ENCODE results near the gene THPO. TPM values are rescaled to one million over a fixed set of nuclear protein-coding genes. Genes with fewer than 3 reads are reported as not detected.
A peak's percentile ranks its signal among the peaks of the same experiment; 100 is the strongest.
"Not testable (repeated sequence)": the region's sequence is repeated elsewhere in the genome, so short reads cannot be mapped to it uniquely, and the experiment has no call there.

Gene THPO
- total RNA-seq, 1 donor from 2014 or later, result 0.11 TPM

DNA sequence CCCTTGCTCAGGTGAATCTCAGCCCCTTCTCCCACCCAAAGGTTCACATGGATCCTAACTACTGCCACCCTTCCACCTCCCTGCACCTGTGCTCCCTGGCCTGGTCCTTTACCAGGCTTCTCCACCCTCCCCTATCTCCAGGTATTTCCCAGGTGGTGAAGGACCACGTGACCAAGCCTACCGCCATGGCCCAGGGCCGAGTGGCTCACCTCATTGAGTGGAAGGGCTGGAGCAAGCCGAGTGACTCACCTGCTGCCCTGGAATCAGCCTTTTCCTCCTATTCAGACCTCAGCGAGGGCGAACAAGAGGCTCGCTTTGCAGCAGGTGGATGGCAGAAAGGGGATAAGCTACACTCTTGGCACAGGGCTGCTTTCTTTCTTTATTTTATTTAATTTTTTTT is 36.1 kb downstream of the THPO start:
- DNase-seq (no peak), ATAC-seq (ENCODE audit: poor library complexity) (no peak)
- intact Hi-C loops (cut with DNase I), result no loop called here

DNA sequence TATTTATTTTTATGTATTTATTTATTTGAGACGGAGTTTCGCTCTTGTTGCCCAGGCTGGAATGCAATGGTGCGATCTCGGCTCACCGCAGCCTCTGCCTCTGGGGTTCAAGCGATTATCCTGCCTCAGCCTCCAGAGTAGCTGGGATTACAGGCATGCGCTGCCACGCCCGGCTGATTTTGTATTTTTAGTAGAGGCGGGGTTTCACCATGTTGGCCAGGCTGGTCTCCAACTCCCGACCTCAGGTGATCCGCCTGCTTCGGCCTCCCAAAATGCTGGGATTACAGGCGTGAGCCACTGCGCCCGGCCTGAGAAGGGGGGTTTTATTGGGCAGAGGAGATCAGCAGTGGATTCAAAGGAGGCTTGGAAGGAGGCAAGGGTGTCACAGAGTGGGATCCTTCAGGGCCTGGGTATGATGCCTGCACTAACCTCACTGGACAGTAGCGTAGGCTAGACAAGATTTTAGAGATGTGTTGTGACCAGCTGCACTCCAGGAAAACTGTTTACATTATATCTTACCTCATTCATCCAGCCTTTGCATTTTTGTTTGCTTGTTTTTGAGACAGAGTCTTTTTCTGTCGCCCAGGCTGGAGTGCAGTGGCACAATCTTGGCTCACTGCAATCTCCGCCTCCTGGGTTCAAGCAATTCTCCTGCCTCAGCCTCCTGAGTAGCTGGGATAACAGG is 38.4 kb downstream of the THPO start:
- intact Hi-C loops (cut with DNase I); DNase-seq; ATAC-seq (ENCODE audit: poor library complexity): not testable (repeated sequence)

DNA sequence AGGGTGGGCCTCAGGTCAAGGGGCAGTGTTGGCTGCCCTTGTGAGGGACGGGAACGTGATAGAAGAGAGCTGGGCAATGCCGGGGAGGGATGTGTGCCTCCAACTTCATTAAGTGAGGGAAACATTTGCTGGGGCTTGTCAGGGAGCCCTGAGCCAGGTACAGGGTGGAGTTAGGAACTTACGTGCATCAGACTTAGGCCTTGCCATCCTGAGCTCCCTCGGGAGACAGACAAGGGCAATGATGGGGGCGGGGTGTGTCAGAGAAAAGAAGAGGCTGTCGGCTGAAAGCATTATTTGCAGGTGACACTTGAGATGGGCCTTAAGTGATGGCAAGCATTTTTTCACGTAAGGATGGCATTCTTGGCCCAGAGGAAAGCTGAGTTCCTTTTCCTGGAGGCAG is 39.0 kb downstream of the THPO start:
- intact Hi-C loops (cut with DNase I), result no loop called here
- no peak for DNase-seq
- ATAC-seq (ENCODE audit: poor library complexity), result no peak

DNA sequence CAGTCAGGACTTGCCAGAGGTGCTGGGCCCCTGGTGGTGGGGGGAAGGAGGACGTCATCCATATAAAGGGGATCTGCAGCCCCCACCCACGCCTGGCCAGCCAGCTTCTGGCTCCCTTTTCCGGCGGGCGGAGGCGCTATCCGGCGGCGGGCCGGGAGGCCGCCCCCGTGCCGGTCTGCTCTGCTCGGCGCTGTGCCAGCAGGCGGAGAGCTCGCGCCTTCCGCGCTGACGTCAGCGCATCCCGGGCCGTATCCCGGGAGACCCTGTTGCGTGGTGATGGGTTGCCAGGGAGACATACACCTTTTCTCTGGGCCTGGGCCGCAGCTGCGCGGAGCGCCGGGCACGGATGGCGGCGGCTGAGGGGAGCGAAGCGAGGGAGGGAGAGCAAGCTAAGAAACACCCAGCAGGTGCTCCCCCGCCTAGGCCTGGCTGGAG is 39.5 kb downstream of the THPO start:
- ATAC-seq (ENCODE audit: poor library complexity) (peak; percentile 25), DNase-seq (peak; percentile 88)
- intact Hi-C loops (cut with DNase I), result no loop called here

DNA sequence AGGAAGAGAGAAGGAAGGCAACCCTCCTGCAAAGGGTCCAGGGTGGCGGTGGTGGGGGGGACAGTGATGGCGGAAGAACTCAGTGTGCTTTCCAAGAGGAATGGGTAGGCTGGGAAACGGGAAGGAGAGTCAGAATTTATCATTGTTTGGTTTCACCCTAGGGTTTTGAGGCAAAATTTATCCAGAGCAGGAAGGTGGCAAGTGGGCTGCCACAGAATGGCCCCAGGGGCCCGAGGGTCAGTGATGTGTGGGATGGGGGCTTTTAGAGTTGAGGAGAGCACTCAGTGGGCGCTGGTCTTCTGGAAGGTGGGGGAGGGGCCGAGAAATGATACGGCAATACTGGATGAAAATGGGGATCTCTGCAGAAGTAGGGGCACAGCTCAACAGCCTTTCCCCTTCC is 40.0 kb downstream of the THPO start:
- ATAC-seq (ENCODE audit: poor library complexity), result no peak
- DNase-seq, result no peak
- intact Hi-C loops (cut with DNase I), result no loop called here

DNA sequence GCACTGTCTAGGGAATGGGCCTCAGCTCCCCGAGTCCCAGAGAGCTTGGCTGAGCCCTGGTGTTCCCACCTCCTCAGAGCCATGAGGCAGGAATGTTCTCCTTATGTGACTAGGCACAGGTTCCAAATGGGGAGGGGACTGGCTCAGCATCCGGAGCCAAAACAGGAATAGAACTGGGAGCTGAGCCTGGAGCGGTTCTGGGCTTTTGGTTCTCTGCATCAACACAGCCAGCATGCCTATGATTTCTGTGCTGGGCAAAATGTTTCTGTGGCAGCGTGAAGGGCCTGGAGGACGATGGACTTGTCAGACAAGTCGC is 40.6 kb downstream of the THPO start, which contains the start of gene FAM131A:
FAM131A (plus strand) TSS at position 202 of the 316 bp plus-strand sequence; CDS start at position 233, 31 bp downstream.
- intact Hi-C loops (cut with DNase I), result no loop called here

DNA sequence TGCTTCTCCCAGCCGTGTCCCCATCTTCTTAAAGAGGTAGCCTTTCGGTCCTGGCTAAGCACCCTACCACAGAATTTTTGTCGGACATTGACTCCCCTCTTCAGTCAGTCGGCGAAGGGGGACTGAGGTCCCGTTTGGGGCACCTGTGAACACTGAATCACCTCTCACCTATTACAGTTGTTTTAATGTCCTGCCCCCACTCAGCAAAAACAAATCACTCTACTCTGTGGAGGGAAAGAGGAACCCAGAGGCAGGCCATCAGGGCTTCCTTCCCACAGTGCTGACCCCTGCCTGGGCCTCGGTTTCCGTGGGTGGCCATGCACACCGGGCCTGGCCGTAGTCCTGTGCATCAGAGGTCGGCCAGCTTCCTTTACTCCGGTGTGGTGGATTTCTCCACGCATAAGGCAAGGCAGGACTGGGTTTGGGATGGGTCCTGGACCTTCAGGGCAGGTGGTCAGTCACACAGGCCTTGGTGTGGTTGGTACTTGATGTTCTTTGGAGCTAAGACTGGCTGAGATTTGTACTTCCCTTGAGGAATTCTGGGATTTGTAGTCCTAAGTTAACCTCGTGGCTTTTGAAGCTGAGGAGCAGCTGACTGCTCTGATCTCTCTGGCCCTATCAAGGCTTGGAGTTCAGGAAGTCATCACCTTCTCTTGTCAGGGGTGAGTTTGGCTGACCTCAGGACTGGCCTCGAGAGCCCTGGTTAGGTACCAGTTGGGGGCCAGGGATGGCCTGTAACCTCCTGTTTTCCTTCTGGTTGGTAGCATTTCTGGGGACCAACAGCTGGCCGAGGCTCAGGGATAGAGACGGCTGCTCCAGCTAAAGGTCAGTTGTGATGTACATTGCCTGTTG is 41.2 kb downstream of the THPO start:
- DNase-seq, result no peak
- intact Hi-C loops (cut with DNase I), result no loop called here

More for the DNA sequence above, 40.6 kb downstream of the THPO start, which contains the start of gene FAM131A:
- peak; percentile 55 for ATAC-seq (ENCODE audit: poor library complexity)
- DNase-seq, result peak; percentile 81

DNA sequence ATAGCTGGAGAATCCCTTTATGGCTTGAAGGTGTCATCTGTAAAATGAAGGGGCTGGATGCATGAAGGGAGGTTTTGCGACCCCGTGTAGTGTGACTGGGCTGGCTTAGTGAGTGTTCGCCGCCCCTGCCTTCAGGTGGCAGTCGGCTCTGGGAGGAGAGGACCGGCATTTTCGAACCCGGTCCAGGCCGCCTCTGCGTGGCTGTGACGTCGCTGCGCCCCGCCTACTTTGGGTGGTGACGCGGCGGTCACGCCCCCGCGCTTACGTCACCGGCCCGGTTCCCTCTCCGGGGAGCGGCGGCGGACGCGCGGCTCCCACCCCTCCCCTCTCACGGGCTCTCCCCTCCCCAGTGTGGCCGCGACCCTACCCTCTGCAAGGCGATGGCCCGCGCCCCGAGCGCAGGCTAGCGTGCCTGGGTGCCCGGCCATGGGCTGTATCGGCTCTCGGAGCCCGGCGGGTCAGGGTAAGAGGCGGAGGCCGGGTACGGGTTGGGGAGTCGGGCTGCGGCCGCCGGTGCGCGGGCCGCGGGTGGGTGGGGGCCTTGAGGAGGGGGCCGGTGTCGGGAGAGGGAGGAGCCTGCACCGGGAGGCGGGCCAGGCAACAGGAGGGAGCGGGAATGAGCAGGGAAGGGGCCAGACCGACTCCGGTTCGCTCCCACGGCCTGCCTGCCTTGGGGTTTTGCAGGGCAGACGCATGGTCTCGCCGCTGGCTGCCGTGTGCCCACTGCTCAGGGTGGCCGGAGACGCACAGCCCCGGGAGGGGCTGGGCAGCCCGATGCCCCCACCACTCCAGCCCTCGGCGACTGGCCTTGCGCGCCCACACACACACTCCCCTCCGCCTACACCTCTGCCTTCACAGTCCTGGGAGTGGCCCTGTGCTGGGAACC is 42.1 kb downstream of the THPO start:
- peak; percentile 94 for DNase-seq
- intact Hi-C loops (cut with DNase I), result no loop called here
- ATAC-seq (ENCODE audit: poor library complexity), result peak; percentile 78

More for the DNA sequence above, 41.2 kb downstream of the THPO start:
- peak; percentile 54 for ATAC-seq (ENCODE audit: poor library complexity)

DNA sequence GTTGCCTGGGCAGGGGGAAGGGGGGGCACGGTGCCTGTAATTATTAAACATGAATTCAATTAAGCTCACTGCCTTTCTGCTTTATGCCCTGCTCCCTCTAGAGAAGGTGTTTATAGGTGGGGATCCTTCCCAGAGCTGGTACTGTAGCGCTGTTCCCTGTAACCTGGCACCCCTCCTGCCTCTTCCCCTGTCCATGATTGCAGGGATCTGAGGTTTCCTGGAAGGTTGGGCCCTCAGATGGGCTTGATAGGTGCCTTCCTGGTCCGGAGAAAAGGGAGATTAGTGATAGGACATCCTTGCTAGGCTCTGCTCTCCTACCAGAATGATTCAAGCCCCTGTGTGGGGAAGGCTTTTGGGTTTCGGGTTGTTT is 42.7 kb downstream of the THPO start:
- ATAC-seq (ENCODE audit: poor library complexity), result no peak
- intact Hi-C loops (cut with DNase I), result no loop called here
- DNase-seq, result no peak

DNA sequence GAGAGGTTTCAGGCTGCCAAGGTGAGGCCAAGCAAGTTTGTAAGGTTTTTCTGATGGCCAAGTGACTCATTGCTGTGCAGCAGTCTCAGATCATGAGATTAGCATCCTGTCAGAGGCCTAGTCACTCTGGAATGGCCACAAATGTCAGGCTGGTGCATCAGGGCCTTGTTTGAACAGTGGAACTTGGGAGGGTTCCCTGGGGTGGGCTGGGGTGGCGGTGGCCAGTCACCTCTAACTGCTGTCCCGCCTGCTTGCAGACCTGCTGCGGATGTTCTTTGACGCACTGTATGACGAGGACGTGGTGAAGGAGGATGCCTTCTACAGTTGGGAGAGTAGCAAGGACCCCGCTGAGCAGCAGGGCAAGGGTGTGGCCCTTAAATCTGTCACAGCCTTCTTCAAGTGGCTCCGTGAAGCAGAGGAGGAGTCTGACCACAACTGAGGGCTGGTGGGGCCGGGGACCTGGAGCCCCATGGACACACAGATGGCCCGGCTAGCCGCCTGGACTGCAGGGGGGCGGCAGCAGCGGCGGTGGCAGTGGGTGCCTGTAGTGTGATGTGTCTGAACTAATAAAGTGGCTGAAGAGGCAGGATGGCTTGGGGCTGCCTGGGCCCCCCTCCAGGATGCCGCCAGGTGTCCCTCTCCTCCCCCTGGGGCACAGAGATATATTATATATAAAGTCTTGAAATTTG is 43.4 kb downstream of the THPO start:
- no peak for ATAC-seq (ENCODE audit: poor library complexity)
- DNase-seq, result no peak
- intact Hi-C loops (cut with DNase I), result no loop called here

DNA sequence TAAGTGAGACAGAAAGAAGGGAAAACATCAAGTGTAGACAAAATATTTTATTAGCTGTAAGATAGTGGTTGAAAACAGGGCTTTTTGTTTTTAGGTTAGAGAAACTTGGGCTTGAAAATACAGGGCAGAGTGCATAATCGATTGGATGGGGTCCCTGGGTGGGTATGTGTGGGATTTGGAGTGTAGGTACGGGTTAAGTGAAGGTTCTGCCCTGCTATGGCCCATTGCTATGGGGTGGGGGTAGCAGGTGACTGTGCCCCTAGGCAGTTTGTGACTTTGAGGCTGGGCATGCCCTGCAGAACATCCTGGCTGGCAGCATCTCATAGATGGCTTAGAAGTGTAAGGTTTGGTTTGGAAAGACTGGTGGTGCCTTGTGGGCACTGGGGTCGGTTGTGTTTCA is 44.3 kb downstream of the THPO start:
- no peak for DNase-seq
- intact Hi-C loops (cut with DNase I), result no loop called here

DNA sequence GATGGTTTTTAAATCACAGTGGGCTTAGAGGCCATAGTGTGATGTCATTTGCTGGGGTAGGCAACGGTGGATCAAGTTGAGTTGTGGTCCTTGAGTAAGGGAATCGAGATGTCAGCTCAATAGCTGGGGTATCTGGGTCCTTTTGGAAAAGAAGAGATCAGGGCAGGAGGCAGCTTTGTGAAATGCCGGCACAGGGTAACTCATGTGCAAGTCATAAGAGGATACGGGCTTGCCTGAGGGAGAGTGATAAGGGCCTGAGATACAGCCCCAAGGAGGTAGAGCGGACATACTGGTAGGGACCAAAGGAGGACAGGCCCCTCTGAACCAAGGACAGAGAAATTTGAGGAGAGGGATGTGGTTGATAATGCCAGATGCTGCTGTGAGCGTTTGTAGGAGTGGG is 44.8 kb downstream of the THPO start:
- ATAC-seq (ENCODE audit: poor library complexity), result no peak
- no peak for DNase-seq
- intact Hi-C loops (cut with DNase I), result no loop called here

More for the DNA sequence above, 44.3 kb downstream of the THPO start:
- ATAC-seq (ENCODE audit: poor library complexity), result no peak

DNA sequence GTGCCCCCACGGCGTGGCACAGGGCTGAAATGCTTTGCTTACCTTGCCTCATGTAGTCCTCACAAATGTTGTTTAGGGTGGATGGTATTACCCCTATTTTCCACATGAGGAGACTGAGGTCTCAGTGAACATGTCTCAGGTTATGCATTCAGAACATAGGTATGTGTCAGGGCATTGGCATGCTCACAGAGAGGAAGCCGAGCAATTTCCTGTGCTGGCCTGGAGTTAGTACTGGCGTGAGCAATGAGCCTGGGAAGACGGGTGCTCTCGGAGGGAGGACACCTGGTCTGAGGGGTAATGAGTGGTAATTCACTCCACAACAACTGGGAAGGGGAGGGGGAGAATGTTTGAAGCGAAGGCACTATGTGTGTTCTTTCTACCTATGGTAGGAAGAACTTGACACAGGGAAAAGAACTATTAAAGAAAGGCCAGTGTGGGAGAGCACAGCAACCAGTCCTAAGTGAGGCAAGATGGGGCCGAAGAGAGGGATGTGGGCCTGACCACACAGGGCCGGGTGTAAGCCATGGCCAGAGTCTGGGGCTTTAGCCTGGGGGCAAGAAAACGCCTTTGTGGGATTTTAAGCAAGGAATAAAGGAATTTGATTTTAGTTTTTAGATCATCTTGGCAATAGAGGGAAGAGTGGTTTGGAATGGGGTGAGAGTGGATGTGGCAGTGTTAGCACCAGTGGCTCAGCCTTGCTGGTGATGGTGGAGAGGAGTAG is 45.5 kb downstream of the THPO start:
- DNase-seq, result no peak
- intact Hi-C loops (cut with DNase I), result no loop called here

DNA sequence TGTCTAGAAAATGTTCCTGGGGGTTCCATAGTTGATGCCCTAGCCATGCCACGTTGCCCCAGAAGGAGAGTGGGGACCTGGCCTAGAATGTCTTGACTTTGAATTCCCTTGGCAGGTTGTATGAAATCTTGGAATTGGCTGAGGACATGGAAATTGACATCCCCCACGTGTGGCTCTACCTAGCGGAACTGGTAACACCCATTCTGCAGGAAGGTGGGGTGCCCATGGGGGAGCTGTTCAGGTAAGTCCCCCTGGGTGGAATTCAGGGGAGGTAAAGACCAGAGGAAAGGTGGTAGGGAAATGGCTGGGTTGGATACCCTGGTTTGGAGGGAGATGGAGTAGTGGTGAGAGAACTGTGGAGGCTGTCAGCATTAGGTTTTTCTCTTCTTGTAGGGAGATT is 49.5 kb downstream of the THPO start:
- no peak for ATAC-seq (ENCODE audit: poor library complexity)
- intact Hi-C loops (cut with DNase I), result no loop called here
- DNase-seq, result no peak

More for the DNA sequence above, 45.5 kb downstream of the THPO start:
- ATAC-seq (ENCODE audit: poor library complexity), result no peak

DNA sequence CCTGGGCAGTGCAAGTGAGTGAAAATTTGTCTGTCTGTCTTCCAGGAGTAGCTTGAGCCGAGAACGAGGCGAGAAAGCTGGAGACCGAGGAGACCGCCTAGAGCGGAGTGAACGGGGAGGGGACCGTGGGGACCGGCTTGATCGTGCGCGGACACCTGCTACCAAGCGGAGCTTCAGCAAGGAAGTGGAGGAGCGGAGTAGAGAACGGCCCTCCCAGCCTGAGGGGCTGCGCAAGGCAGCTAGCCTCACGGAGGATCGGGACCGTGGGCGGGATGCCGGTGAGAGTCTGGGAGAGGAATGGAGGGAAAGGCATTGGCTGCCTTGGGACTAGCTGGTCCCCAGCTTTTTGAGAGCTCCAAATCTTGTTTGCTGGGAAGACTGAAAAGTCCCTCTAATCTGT is 50.8 kb downstream of the THPO start:
- DNase-seq, result no peak
- intact Hi-C loops (cut with DNase I), result no loop called here
- no peak for ATAC-seq (ENCODE audit: poor library complexity)

DNA sequence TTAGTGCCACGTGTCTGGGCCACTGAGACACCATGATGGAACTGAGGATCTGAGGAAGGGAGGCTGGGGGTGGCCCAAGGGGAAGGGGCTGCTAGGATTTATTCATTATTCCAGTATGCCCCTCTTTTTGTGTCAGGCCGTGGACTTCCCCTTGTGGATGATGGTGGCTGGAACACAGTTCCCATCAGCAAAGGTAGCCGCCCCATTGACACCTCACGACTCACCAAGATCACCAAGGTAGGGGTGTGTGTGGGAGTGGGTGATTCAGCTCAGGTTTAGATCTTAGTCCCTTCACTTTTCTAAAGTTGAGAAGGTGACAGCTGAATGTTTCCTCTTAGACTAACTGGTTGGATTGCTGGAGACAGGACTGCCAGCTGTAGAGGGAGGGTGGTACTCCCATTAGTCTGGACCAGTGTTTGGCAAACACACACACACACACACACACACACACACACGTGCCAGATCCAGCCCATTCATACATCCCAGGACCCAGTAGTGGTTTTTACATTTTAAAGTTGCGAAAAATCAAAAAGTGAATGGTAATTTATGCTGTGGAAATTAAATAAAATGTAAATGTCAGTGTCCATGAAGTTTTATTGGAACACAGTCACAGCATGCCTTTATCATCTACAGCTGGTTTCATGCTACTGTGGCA is 52.2 kb downstream of the THPO start:
- intact Hi-C loops (cut with DNase I), result no loop called here
- no peak for DNase-seq
- ATAC-seq (ENCODE audit: poor library complexity), result no peak

DNA sequence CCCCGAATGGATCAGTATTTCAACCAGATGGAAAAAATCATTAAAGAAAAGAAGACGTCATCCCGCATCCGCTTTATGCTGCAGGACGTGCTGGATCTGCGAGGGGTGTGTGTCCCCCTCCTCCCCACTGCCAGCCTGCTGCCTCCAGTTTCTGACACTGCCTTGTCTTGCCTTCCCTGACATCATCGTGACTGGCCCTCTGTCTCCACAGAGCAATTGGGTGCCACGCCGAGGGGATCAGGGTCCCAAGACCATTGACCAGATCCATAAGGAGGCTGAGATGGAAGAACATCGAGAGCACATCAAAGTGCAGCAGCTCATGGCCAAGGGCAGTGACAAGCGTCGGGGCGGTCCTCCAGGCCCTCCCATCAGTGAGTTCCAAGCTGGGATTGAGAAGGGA is 52.7 kb downstream of the THPO start:
- ATAC-seq (ENCODE audit: poor library complexity), result no peak
- no peak for DNase-seq

DNA sequence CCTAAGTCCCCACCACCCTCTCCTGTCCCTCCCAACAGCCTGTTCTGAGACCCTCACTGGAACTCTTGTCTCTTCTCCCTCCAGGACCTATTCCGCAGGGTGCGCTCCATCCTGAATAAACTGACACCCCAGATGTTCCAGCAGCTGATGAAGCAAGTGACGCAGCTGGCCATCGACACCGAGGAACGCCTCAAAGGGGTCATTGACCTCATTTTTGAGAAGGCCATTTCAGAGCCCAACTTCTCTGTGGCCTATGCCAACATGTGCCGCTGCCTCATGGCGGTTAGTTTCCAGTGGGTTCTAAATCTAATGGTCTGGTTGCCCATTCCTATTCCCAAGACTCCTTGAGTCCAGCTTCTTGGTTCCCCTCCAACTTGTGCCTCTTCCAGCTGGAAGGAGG is 54.3 kb downstream of the THPO start:
- DNase-seq (peak; percentile 54), ATAC-seq (ENCODE audit: poor library complexity) (no peak)
- intact Hi-C loops (cut with DNase I), result no loop called here

More for the DNA sequence above, 52.7 kb downstream of the THPO start:
- intact Hi-C loops (cut with DNase I), result no loop called here

Data from Right ventricle myocardium superior (tissue), 1 donor.